ENCODE data around the gene GLE1. TPM values are rescaled to one million over a fixed set of nuclear protein-coding genes. Genes with fewer than 3 reads are reported as not detected.

Gene GLE1
- total and polyA plus RNA-seq, 4 donors: 11.3 to 24.7 (median 21.1) TPM

- 42 to 70% methylated on average over 4 of the region's 4 CpGs for WGBS, 2 donors
- Histone ChIP-seq H3K9me3 (ENCODE audit: control insufficient read depth in 4 of 4, insufficient read depth in 3 of 4, low read length in 3 of 4) (no peaks in the 10 kb centered on the region), H3K27me3 (ENCODE audit: control insufficient read depth in 3 of 3, insufficient read depth in 3 of 3, low read length in 2 of 3) (no peaks in the 10 kb centered on the region), H3K36me3 (ENCODE audit: control insufficient read depth in 4 of 4, insufficient read depth in 4 of 4, low read length in 4 of 4) (peaks cover 46 to 65% (median 51%) of the 10 kb centered on the region in 4 donors), H3K27ac (ENCODE audit: low read depth in 1 of 2, low read length in 1 of 2) (no peak overlapping the region), H3K4me1 (ENCODE audit: control insufficient read depth in 5 of 5, insufficient read depth in 5 of 5, low read length in 5 of 5) (peaks cover 0 to 2% (median 0%) of the 10 kb centered on the region in 5 donors), H3K4me3 (no peak overlapping the region), H3K9ac (ENCODE audit: insufficient read depth in 1 of 2, low read length in 2 of 2) (no peak overlapping the region)
- no peak for TF ChIP-seq CTCF (IDR thresholded peaks at IDR 0.05; ENCODE audit: control extremely low read depth, extremely low read depth)
- DNase-seq: no peak
- no peak for ATAC-seq (ENCODE audit: insufficient read depth, low FRiP score)
Observed at GRCh38 chr9:128575469-128575868, 71.0 kb downstream of the GLE1 start.

GRCh38 chr9:128575916-128576315 is 71.4 kb downstream of the GLE1 start:
- WGBS, 2 donors: 90 to 91% methylated on average over 2 of the region's 2 CpGs

GRCh38 chr9:128577206-128577605 is 72.7 kb downstream of the GLE1 start:
- H3K36me3 ChIP-seq (ENCODE audit: control insufficient read depth in 4 of 4, insufficient read depth in 4 of 4, low read length in 4 of 4): peaks cover 51 to 79% (median 61%) of the 10 kb centered on the region in 4 donors
- no peak overlapping the region for H3K27ac ChIP-seq (ENCODE audit: low read depth in 1 of 2, low read length in 1 of 2)

More at GRCh38 chr9:128575916-128576315, 71.4 kb downstream of the GLE1 start:
- DNase-seq: no peak
- Histone ChIP-seq H3K9ac (ENCODE audit: insufficient read depth in 1 of 2, low read length in 2 of 2) (no peak overlapping the region), H3K4me1 (ENCODE audit: control insufficient read depth in 5 of 5, insufficient read depth in 5 of 5, low read length in 5 of 5) (peaks cover 0 to 2% (median 0%) of the 10 kb centered on the region in 5 donors), H3K36me3 (ENCODE audit: control insufficient read depth in 4 of 4, insufficient read depth in 4 of 4, low read length in 4 of 4) (peaks cover 49 to 69% (median 53%) of the 10 kb centered on the region in 4 donors), H3K27me3 (ENCODE audit: control insufficient read depth in 3 of 3, insufficient read depth in 3 of 3, low read length in 2 of 3) (no peaks in the 10 kb centered on the region), H3K27ac (ENCODE audit: low read depth in 1 of 2, low read length in 1 of 2) (no peak overlapping the region), H3K4me3 (no peak overlapping the region), H3K9me3 (ENCODE audit: control insufficient read depth in 4 of 4, insufficient read depth in 3 of 4, low read length in 3 of 4) (no peaks in the 10 kb centered on the region)
- TF ChIP-seq CTCF (IDR thresholded peaks at IDR 0.05; ENCODE audit: control extremely low read depth, extremely low read depth): no peak
- no peak for ATAC-seq (ENCODE audit: insufficient read depth, low FRiP score)

More at GRCh38 chr9:128577206-128577605, 72.7 kb downstream of the GLE1 start:
- WGBS, 2 donors: 89 to 97% methylated on average over 8 of the region's 8 CpGs
- no peaks in the 10 kb centered on the region for H3K27me3 ChIP-seq (ENCODE audit: control insufficient read depth in 3 of 3, insufficient read depth in 3 of 3, low read length in 2 of 3)
- DNase-seq: no peak
- no peak for ATAC-seq (ENCODE audit: insufficient read depth, low FRiP score)
- H3K4me3 ChIP-seq: no peak overlapping the region
- H3K4me1 ChIP-seq (ENCODE audit: control insufficient read depth in 5 of 5, insufficient read depth in 5 of 5, low read length in 5 of 5): peaks cover 0 to 2% (median 0%) of the 10 kb centered on the region in 5 donors
- no peak overlapping the region for H3K9ac ChIP-seq (ENCODE audit: insufficient read depth in 1 of 2, low read length in 2 of 2)
- TF ChIP-seq CTCF (IDR thresholded peaks at IDR 0.05; ENCODE audit: control extremely low read depth, extremely low read depth): no peak
- no peaks in the 10 kb centered on the region for H3K9me3 ChIP-seq (ENCODE audit: control insufficient read depth in 4 of 4, insufficient read depth in 3 of 4, low read length in 3 of 4)

Measured in lung (tissue), 12 donors.